ENCODE measurements around the gene TMEM94.
"Not testable (repeated sequence)": the region's sequence is repeated elsewhere in the genome, so short reads cannot be mapped to it uniquely, and the experiment has no call there.

The TMEM94 gene

DNA sequence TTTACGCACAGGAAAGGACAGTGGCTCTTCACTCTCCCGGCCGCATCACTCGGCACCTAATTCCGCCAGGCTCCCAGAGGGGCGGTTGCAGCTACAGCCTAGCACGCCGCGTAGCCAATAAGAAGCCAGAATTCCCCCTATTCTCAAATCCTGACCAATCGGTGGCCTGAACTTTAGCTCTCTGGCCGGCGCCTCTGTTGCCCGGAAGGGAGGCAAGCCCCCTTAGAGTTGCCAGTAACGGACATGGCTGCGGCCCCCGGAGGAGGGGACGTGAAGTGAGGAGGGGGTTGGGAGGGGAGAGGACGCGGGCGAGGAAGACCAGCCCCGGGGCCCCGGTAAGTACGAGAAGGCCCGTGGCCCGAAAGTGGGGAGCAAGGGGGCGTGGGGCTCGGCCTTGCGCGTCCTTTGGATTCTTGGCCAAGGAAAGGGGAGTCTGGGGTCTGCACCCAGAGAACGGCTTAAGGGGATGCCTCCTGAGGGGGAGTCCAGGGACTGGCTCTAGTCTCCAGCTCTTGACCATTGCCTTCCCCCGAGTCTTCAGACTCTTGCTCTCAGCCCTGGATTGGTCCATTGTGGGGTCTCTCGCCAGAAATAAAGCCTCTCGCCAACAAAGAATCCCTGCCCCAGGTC lies at the start of gene TMEM94:
Gene TMEM94 (plus strand): TSS at position 219 of the 630 bp plus-strand sequence. CDS start 15,271 bp downstream, outside the sequence.
- DNase-seq: peak; percentile 80 to 83

DNA sequence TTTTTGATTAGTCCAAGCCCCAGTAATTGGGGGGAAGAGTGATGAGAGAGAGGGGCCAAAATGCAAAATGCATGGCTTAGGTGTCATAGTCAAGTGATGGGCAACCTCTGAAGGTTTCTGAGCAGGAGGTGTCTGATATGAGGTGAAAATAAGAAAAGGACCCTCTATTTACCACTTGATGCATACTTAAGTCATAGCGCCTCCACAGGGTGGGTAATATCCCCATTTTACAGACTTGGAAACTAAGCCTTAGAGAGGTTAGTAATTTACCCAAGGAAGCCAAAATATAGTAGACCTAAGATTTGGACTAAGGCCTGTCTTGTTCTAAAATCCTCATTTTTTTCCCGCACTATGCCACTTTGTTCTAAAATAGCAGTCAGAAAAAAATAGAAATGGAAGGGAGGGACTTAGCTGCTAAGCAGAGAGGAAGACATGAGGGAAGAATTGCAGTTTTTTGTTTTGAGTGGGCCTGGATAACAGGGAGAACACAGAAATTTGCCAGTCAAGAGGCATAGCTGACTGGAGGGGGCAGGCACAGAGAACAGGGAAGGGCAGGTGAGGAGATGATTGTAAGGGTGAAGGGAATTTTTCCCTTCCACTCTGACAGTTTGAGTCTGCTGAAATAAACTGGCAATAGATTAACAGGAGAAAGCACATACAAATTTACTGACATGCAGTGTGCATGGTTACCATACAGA lies 48.6 kb upstream of the TMEM94 start:
- no peak for DNase-seq

DNA sequence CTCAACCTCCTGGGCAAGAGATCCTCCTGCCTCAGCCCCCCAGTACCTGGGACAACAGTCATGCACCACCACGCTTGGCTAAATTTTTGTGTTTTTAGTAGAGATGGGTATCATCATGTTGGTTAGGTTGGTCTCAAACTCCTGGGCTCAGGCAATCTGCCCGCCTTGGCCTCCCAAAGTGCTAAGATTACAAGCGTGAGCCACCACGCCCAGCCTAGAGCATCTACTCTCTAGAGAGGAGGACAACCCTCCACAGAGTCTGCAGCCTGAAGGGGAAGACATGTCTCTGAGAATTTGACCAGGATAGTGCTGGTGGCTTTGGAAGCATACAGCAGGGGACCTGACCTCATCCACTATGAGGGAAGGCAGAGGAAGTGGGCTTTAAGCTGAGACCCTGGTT lies 46.3 kb upstream of the TMEM94 start:
- DNase-seq: no peak

DNA sequence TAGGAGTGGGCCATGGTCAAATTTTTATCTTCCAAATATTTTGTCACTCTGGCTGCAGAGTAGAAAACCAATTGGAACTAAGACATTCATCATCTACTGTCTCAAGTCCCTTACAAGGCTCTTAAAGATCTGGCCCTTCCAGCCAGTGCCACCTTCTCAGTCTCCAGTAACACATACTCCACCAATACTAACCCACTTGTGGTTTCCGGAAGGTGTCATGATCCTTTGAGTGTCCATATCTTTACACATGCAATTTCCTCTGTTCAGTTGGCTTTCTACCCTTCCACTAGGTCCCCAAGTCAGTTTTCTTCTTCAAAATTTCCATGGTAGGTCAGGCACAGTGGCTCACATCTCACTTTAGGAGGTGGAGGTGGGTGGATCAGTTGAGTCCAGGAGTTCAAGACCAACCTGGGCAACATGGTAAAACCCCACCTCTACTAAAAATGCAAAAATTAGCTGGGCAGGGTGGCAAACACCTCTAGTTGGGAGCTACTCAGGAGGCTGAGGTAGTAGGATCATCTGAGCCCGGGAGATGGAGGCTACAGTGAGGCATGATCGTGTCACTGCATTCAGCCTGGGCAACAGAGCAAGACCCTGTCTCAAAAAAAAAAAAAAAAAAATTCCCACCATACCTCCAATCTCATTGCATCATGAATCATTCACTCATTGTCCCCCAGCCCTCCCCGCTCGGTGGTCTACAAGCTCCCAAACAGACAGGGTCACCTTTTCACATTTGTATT lies 44.9 kb upstream of the TMEM94 start:
- DNase-seq: no peak

DNA sequence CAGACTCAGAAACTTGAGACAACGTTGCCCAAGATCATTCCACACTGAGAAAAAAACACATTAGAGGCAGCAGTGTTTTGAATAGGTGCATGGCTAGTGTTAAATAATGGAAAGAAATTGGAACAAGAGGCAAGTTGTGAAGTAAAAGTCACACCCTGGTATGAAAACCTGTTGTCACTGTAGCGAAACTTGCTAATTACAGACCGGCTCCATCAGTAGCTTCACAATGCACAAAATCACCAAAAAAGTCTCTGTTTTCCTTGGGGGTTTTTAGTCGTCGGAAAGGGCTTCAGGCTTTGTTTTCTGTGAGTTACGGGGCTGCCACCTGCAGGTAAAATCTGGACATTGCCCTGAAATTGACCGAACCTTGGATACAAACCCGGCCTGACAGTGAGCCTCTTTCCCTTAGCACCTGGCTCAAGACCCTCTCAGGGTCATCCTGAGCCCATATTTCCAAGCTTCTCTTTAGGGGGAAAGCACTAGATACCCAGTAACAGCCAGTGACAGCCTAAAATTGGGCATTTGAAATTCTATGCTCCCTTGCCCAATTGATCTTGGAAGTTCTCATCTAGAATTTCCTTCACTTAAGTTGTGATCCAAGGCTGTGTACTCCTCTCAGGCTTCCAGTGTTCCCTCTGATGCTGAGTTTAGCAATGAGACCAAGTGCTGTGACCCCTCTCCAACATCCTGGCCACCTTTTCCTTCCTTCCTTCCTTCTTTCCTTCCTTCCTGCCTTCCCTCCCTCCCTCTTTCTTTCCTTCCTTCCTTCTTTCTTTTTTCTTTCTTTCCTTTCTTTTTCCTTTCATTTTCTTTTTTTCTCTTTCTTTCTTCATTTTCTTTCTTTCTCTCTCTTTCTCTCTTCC lies 43.7 kb upstream of the TMEM94 start:
- DNase-seq: peak; percentile 61 to 66

DNA sequence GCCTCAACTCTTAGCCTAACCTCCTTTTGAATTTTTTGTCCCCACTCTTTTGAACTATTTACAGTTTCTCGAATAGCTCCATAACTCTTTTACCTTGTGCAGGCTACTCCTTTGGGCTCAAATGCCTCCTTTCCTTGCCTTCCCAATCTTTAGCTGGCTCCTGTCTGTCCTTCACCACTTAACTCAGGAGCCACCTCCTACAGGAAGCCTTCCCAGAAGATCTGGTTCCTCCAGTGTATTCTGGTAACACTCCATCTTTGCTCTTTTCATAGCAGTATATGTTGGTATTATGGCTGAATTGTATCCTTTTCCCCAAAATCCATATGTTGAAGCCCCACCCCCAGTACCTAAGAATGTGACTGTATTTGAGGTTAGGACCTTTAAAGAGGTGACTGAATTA lies 41.9 kb upstream of the TMEM94 start:
- DNase-seq: no peak

DNA sequence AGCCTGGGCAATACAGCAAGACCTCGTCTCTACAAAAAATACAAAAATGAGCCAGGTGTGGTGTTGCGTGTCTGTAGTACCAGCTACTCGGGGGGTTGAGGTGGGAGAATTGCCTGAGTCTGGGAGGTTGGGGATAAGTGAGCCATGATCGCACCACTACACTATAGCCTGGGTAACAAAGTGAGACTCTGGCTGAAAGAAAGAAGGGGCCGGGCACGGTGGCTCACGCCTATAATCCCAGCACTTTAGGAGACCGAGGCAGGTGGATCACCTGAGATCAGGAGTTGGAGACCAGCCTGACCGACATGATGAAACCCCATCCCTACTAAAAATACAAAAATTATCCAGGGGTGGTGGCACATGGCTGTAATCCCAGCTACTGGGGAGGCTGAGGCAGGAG lies 40.4 kb upstream of the TMEM94 start:
- DNase-seq: no peak

DNA sequence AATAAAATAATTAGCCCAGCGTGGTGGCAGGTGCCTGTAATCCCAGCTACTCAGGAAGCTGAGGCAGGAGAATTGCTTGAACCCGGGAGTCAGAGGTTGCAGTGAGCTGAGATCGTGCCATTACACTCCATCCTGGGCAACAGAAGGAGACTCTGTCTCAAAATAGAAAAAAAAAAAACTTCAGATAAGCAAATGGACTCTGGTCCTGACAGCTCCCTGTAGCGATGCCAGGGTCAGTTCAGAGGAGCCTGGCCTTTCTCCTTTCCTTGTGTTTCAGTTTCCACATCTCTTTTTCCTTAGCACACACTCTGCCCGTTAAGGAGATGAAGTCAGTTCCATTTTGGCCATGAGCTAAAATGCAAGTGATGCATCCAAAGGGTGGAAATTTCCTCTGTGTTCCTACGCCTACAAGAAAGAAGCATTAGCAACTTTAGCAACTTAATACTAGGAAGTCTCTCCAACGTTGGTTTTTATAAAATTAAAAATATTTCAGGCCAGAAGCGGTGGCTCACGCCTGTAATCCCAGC lies 39.3 kb upstream of the TMEM94 start:
- no peak for DNase-seq

DNA sequence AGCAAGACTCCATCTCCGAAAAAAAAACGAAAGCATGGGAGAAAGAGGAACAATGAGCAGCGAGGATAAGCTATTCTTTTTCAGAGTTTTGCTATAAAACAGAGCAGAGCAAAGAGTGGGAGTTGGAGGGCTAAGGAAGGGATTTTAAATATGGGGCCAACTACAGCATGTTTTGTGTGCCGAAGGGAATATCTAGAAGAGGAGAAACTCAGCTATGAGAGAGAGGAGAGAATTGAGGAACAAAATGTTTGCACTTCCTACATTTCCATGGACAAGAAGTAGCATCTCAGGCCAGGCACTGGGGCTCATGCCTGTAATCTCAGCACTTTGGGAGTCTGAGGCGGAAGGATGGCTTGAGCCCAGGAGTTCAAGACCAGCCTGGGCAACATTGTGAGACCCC lies 37.9 kb upstream of the TMEM94 start:
- no peak for DNase-seq

DNA sequence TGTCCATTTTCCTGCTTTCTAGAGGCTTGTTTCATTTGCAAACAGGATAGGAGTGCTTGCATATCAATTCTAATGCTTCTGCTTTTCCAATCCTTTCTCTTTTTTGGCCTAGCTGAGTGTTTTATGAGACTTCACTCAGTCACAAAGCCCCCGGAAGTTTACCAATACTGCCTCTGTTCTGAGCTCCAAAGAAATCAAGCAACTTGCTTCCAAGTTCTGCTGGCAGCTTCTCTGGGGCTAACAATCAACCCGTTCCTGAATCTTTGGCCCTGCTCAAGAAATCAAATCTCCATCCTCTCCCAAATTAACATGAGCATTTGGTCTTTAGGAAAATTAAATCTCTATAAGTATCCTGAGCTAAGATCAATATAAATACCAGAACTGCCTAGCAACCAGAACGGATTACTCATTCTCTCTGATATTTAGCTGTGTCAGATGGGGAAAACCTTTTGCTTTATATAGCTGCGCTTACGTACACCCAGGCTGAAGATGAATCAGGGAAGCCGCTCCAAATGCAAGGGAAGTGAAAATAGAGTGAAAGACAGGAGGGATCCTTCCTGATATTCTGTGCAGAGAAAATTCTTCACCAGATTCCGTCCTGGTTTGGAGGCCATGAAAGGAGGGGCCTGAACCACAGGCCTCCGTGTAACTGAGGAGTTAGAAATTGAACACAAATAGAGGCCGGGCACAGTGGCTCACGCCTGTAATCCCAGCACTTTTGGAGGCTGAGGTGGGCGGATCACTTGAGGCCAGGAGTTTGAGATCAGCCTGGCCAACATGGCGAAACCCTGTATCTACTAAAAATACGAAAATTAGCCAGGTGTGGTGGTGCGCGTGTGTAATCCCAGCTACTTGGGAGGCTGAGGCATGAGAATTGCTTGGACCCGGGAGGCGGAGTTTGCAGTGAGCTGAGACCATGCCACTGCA lies 27.6 kb upstream of the TMEM94 start:
- no peak for DNase-seq

DNA sequence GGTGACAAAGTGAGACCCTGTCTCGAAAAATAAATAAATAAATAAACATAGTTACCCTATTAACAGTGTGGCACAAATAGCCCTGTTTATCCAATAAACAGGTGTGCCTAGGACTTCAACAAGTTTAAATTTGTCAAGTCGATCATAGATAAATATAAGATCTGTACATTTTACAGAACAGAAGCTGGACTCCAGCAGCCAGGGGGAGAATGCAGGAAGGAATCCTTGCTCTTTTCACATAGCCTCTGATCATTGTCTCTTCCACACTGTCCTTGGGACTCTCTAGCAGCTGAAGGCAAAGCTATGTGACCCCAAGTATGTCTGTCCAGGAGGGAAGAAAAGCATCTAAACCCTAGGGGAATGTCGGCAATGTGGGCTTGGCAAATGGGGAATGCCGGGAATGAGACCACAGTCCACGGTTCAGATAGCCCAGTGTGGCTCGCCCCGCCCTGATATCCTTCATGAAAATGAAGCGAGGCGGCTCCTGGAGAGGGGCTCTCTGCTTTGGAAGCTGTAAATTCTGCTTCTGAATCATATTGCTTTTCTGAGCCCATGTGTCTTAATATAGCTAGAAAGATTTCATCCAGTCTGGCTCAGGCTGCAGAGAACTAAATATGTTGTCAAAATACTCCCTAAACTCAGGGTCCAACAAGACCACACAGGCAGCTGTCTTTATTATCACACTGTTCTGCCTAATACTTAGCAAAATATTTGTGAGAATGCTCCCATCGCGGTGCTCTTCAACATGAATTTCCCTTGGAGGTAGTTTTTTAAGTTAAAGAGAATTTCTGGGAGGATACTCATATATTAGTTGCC lies 26.1 kb upstream of the TMEM94 start:
- no peak for DNase-seq

DNA sequence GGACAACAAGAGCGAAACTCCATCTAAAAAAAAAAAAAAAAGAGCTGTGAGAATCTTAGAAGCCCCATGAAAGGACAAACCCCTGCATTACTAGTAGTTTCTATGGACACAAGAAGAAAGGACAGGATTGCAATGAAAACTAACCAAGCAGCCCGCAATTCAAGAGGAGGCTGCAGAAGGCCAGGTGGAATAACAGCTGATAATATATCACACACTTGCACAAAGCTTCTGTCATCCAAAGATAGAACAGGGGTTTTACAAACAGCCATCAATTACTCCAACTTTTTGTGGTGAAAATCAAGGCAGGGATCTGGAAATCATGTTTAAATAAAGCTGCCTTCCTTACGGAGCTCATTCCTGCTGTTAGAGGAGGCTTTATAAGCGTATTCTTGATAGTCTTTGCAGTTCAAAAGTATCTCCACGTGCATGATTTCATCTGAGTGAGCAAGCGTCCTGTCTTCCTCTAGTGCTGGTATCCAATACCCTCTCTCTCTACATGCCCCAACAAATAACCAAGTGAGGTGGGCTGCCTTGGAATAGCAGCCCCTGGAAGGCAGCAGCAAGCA lies 23.1 kb upstream of the TMEM94 start:
- DNase-seq: no peak

DNA sequence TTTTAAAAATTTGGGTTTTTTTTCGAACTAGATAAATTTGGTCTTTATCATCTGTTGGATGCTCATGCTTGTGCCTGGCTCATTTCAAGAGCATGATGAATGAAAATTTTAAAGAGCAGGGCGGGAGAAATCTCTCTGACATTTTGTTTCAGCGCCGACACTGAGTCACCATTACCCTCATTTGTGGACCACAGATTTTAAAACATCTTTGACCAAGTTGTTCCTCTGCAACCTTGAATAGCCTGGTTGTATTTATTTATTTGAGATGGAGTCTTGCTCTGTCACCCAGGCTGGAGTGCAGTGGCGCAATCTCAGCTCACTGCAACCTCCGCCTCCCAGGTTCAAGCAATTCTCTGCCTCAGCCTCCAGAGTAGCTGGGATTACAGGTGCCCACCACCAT lies 22.0 kb upstream of the TMEM94 start:
- not testable (repeated sequence) for DNase-seq

DNA sequence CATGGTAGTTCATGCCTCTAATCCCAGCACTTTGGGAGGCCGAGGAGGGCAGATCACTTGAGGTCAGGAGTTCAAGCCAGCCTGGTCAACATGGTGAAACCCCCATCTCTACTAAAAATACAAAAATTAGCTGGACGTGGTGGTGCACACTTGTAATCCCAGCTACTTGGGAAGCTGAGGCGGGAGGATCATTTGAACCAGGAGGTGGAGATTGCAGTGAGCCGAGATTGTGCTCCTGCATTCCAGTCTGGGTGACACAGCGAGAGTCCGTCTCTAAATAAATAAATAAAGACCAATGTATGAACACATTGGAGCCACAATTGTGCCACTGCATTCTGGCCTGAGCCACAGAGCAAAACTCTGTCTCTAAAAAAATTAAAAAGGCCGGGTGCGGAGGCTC lies 19.0 kb upstream of the TMEM94 start:
- DNase-seq: not testable (repeated sequence)

DNA sequence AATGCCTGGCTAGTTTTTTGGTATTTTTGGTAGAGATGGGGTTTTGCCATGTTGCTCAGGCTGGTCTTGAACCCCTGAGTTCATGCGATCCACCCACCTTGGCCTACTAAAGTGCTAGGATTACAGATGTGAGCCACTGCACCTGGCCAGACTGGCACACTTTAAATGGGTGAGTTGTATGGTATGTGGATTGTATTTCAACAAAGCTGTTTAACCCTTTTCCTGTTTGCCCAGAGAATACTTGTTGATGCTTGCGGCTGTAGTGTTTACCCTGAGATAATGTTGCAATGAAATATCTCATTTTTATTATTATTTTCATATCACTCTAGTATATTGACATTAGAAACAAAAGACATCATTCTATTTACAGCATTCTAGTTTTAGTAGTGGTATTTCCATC lies 17.1 kb upstream of the TMEM94 start:
- no peak for DNase-seq

DNA sequence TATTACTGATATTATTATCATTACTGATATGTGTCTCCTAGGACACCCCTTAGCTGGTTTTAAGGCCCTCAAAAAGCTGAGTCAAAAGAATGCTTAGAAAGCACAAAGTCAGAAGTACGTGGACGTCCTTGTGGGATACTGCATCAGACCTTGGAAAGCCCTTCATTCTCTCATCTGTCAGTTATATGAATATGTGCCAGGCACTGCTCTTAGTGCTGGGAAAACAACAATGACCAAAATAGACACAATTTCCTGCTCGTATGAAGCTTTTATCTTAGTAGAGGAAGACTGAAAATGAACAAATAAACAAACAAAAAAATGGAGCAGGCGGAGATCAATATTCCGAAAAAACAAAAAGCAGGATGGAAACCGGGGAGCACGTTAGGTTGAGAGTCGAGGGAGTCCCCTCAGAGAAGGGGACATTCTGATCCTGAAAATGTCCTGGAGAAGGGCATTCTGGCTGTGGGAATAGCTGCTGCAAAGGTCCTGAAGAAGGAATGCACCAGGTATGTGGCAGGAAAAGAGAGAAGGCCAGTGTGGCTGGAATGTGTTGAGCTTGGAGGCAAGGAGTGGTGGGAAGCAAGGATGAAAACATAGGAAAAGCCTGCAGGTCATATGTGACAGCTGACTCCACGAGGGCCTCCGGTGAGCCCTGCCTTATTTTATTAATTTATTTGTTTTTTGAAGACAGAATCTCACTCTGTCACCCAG lies 15.5 kb upstream of the TMEM94 start:
- DNase-seq: no peak

DNA sequence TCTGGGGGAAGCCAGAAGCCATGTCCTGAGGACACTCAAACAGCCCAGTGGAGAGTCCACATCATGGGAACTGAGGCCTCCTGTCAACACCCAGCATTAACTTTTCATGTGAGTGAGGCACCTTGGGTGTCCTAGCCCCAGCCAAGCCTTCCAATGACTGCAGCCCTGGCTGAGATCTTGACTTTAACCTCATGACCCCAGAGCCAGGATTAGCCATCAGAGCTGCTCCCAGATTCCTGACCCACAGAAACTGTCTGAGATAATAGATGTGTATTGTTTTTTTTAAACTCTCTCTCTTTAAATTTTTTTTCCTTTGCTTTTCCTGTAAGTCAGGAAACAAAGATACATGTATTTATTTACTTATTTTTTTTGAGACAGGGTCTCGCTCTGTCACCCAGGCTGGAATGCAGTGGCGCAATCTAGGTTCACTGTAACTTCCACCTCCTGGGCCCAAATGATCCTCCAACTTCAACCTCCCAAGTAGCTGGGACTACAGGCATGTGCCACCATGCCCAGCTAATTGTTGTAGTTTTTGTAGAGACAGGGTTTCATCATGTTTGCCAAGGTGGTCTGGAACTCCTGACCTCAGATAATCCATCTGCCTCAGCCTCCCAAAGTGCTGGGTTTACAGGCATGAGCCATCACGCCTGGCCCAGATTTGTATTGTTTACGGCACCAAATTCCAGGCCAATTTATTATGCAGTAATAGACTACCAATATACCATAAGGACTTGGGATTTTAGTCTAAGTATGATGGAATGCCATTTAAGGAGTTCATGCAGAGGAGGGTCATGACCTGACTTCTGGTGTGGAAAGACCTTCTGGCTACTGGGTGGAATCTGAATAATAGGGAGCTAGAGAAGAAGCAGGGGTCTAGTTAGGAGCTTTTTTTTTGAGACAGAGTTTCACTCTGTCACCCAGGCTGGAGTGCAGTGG lies 14.0 kb upstream of the TMEM94 start:
- no peak for DNase-seq

DNA sequence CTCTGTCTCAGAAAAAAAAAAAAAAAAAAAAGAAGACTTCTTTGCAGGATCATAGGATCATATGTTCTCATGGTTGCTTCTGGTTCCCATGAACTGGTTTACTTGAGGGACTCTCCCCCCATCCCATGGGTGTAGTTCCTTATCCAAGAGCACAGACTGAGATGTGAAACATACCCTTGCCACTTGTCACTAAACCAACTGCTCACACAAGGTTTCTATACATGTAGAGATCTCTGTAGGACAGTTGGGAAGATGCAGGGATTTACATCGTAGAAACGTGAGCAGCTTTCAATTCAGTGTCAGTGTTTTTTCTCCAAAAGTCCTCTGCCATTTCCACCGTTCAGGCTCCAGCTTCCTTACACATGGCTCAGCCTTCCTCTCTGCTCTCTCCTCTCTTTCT lies 11.1 kb upstream of the TMEM94 start:
- DNase-seq: no peak

DNA sequence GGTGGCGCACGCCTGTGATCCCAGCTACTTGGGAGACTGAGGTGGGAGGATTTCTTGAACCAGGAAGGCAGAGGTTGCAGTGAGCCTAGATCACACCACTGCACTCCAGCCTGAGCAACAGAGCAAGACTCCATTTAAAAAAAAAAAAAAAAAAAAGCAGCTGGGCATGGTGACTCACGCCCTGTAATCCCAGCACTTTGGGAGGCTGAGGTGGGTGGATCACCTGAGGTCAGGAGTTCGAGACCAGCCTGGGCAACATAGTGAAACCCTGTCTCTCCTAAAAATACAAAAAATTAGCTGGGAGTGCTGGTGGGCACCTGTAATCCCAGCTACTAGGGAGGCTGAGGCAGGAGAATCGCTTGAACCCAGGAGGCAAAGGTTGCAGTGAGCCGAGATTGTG lies 10.5 kb upstream of the TMEM94 start:
- not testable (repeated sequence) for DNase-seq
